ENCODE results near the gene BABAM2. TPM values are rescaled to one million over a fixed set of nuclear protein-coding genes. Genes with fewer than 3 reads are reported as not detected.

The BABAM2 gene
- total and polyA plus RNA-seq, 10 of the 15 experiments (the other 5 are each of a cell fraction or from before 2014, with no cell fraction given), result 30.7 to 59.9 (median 44.5) TPM

DNA sequence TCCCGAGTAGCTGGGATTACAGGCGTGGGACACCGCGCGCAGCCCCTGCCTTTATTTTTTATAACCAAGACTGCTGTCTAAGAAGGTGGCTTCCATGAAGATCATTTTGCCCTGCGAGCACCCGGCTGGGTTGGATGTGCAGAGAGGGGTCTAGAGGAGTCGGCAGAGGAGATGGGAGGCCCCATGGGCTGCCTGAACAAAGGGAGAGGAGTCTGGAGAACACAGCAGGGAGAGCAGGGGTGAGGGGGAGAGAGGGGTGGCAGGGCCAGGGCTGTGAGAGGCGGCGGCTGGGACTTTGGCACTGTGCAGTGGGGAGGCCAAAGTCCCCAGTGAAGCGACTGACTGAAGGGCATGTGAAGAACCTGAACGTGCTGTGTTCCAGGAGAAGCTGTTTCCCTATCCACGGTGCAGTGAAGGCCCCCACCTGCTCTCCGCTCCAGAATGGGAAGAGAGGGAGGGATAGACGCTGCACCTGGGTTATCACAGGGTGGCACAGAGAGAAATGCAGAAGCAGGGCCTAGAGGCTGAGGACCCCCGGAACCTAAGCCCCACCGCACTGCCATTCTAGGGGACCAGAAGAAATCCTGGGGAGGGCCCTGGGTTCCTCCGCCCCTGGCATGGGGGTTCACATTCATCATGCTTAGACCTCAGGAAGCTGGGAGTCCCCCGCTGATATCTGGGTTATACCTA, 477.3 kb downstream of the BABAM2 start:
- FAIRE-seq (no peak), ATAC-seq (no peak), DNase-seq (ENCODE audit: low read depth, low spot score) (no peak)
- Histone ChIP-seq H3K4me3 (no peak overlapping the region), H3K4me2 (ENCODE audit: control insufficient read depth, insufficient read depth) (no peak overlapping the region), H3K27ac (ENCODE audit: control insufficient read depth, insufficient read depth) (no peak overlapping the region), H3K36me3 (ENCODE audit: control insufficient read depth in 2 of 2, insufficient read depth in 2 of 2, low read length in 1 of 2) (no peaks in the 10 kb centered on the region), H2AFZ (ENCODE audit: control insufficient read depth, low read depth, low read length) (no peak overlapping the region), H4K20me1 (ENCODE audit: control insufficient read depth, insufficient read depth) (no peaks in the 10 kb centered on the region), H3K27me3 (replicated peaks in 1 of 2; ENCODE audit: control insufficient read depth in 2 of 2, insufficient read depth in 2 of 2, low read length in 1 of 2) (no peaks in the 10 kb centered on the region), H3K9me3 (replicated peaks; ENCODE audit: control insufficient read depth, insufficient read depth, low read length) (no peaks in the 10 kb centered on the region), H3K4me1 (ENCODE audit: control insufficient read depth, insufficient read depth, low read length) (peaks cover 6% of the 10 kb centered on the region; the same call in 1 of the 2 replicates), H3K9ac (ENCODE audit: control insufficient read depth, insufficient read depth, low read length) (no peak overlapping the region), H3K79me2 (ENCODE audit: control insufficient read depth, insufficient read depth, low read length) (no peaks in the 10 kb centered on the region)
- SMC1A ChIA-PET (ENCODE audit: uncharacterized antibody, unreplicated experiment), result no interaction called here
- CTCF ChIA-PET, result no interaction called here
- 67% methylated on average over 16 of the region's 19 CpGs for WGBS (ENCODE audit: insufficient coverage, insufficient replicate concordance, low lambda C conversion rate, missing lambda C conversion rate)
- no peak for TF ChIP-seq MTA2 (IDR thresholded peaks at IDR 0.05; ENCODE audit: low read depth)
- no peak for TF ChIP-seq TAF1 (IDR thresholded peaks at IDR 0.05; ENCODE audit: borderline replicate concordance, low read depth, low read length)
- no peak for TF ChIP-seq POLR2AphosphoS5 (IDR thresholded peaks at IDR 0.05; ENCODE audit: low read length)
- no peak for TF ChIP-seq RAD21 (IDR thresholded peaks at IDR 0.05; ENCODE audit: insufficient read depth, low read depth, low read length)
- no peak for TF ChIP-seq FOXM1 (IDR thresholded peaks at IDR 0.05; ENCODE audit: low read depth, low read length)
- no peak for TF ChIP-seq HCFC1 (IDR thresholded peaks at IDR 0.05; ENCODE audit: low read length)
- TF ChIP-seq EED (IDR thresholded peaks at IDR 0.05; ENCODE audit: low read depth), result no peak
- no peak for TF ChIP-seq RFX5 (IDR thresholded peaks at IDR 0.05; ENCODE audit: low read depth, low read length)
- TF ChIP-seq, protein P1, sequence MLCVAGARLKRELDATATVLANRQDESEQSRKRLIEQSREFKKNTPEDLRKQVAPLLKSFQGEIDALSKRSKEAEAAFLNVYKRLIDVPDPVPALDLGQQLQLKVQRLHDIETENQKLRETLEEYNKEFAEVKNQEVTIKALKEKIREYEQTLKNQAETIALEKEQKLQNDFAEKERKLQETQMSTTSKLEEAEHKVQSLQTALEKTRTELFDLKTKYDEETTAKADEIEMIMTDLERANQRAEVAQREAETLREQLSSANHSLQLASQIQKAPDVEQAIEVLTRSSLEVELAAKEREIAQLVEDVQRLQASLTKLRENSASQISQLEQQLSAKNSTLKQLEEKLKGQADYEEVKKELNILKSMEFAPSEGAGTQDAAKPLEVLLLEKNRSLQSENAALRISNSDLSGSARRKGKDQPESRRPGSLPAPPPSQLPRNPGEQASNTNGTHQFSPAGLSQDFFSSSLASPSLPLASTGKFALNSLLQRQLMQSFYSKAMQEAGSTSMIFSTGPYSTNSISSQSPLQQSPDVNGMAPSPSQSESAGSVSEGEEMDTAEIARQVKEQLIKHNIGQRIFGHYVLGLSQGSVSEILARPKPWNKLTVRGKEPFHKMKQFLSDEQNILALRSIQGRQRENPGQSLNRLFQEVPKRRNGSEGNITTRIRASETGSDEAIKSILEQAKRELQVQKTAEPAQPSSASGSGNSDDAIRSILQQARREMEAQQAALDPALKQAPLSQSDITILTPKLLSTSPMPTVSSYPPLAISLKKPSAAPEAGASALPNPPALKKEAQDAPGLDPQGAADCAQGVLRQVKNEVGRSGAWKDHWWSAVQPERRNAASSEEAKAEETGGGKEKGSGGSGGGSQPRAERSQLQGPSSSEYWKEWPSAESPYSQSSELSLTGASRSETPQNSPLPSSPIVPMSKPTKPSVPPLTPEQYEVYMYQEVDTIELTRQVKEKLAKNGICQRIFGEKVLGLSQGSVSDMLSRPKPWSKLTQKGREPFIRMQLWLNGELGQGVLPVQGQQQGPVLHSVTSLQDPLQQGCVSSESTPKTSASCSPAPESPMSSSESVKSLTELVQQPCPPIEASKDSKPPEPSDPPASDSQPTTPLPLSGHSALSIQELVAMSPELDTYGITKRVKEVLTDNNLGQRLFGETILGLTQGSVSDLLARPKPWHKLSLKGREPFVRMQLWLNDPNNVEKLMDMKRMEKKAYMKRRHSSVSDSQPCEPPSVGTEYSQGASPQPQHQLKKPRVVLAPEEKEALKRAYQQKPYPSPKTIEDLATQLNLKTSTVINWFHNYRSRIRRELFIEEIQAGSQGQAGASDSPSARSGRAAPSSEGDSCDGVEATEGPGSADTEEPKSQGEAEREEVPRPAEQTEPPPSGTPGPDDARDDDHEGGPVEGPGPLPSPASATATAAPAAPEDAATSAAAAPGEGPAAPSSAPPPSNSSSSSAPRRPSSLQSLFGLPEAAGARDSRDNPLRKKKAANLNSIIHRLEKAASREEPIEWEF (IDR thresholded peaks at IDR 0.05; ENCODE audit: insufficient replicate concordance, low read depth, low read length), result no peak
- no peak for TF ChIP-seq SIN3A (IDR thresholded peaks at IDR 0.05; ENCODE audit: low read depth, low read length)
- no peak for TF ChIP-seq ZNF24 (IDR thresholded peaks at IDR 0.05)
- TF ChIP-seq MEF2B (IDR thresholded peaks at IDR 0.05; ENCODE audit: partially characterized antibody, poor library complexity, severe bottlenecking), result no peak
- no peak for TF ChIP-seq CHD2 (IDR thresholded peaks at IDR 0.05; ENCODE audit: borderline replicate concordance, low read depth, low read length)
- TF ChIP-seq, protein P2, sequence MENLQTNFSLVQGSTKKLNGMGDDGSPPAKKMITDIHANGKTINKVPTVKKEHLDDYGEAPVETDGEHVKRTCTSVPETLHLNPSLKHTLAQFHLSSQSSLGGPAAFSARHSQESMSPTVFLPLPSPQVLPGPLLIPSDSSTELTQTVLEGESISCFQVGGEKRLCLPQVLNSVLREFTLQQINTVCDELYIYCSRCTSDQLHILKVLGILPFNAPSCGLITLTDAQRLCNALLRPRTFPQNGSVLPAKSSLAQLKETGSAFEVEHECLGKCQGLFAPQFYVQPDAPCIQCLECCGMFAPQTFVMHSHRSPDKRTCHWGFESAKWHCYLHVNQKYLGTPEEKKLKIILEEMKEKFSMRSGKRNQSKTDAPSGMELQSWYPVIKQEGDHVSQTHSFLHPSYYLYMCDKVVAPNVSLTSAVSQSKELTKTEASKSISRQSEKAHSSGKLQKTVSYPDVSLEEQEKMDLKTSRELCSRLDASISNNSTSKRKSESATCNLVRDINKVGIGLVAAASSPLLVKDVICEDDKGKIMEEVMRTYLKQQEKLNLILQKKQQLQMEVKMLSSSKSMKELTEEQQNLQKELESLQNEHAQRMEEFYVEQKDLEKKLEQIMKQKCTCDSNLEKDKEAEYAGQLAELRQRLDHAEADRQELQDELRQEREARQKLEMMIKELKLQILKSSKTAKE (IDR thresholded peaks at IDR 0.05; ENCODE audit: low read depth, poor library complexity, severe bottlenecking), result no peak
- TF ChIP-seq GABPA (IDR thresholded peaks at IDR 0.05; ENCODE audit: low read depth), result no peak
- TF ChIP-seq NFXL1 (IDR thresholded peaks at IDR 0.05; ENCODE audit: borderline replicate concordance), result no peak
- TF ChIP-seq, protein P3, sequence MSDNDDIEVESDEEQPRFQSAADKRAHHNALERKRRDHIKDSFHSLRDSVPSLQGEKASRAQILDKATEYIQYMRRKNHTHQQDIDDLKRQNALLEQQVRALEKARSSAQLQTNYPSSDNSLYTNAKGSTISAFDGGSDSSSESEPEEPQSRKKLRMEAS (IDR thresholded peaks at IDR 0.05; ENCODE audit: low read depth, low read length), result no peak
- RAD21 ChIA-PET (ENCODE audit: unreplicated experiment), result no interaction called here
- no TSS peak for BruUV-seq (replicated peaks)
- in situ Hi-C loops (cut with MboI), result no loop called here
- intact Hi-C loops (cut with micrococcal nuclease; ENCODE audit: unreplicated experiment), result no loop called here
- POLR2A ChIA-PET, result no interaction called here
